H1 (cell line): Measurements from ENCODE around the gene PEX14. TPM values are rescaled to one million over a fixed set of nuclear protein-coding genes. Genes with fewer than 3 reads are reported as not detected.

Source experiments
- CBX8 ChIP-seq: fragments of 300-800, 300-1000 bp; sonication (generic); IDR thresholded peaks from 2 replicates; pipeline ENCODE4 v1.7.1; 2016; ENCODE audit warnings: low read depth, low read length, borderline replicate concordance
- CEBPB ChIP-seq: IDR thresholded peaks from 2 replicates; pipeline ENCODE4 v1.6.1; 2012; ENCODE audit warnings: low read depth, low read length
- CHD1 ChIP-seq: IDR thresholded peaks from 2 replicates; pipeline ENCODE4 v1.6.1; 2012; ENCODE audit warnings: low read depth, low read length, improper control_type of control experiment
- CREB1 ChIP-seq: IDR thresholded peaks from 2 replicates; pipeline ENCODE4 v1.6.1; 2012; ENCODE audit warnings: inconsistent platforms
- CTBP2 ChIP-seq: IDR thresholded peaks from 2 replicates; pipeline ENCODE4 v1.7.0; 2011; ENCODE audit warnings: borderline replicate concordance, mild to moderate bottlenecking, moderate library complexity, mixed read lengths, low read length; ENCODE audit not compliant: insufficient read depth, insufficient read length
- CTCF ChIP-seq, 3 experiments: IDR thresholded peaks; 1 replicate in 2 of 3; 2 replicates in 1 of 3; pipeline versions ENCODE4 v1.5.1 to v1.6.1; 2011; ENCODE audit warnings: low read length in 3 of 3, mild to moderate bottlenecking in 3 of 3, inconsistent platforms in 2 of 3, low read depth in 1 of 3, moderate library complexity in 1 of 3; ENCODE audit not compliant: insufficient read depth in 1 of 3; ENCODE audit errors: control extremely low read depth in 1 of 3
- EP300 ChIP-seq, 2 experiments: IDR thresholded peaks; 1 replicate in 1 of 2; 2 replicates in 1 of 2; pipeline ENCODE4 v1.6.1; 2011 to 2012; ENCODE audit warnings: low read depth in 2 of 2, low read length in 2 of 2, mild to moderate bottlenecking in 2 of 2, borderline replicate concordance in 1 of 2, inconsistent platforms in 1 of 2, moderate library complexity in 1 of 2
- GABPA ChIP-seq: IDR thresholded peaks from 2 replicates; pipeline ENCODE4 v1.6.1; 2011; ENCODE audit warnings: mild to moderate bottlenecking, low read length, moderate library complexity, borderline replicate concordance; ENCODE audit not compliant: insufficient read depth
- HDAC6 ChIP-seq: IDR thresholded peaks from one replicate; pipeline ENCODE4 v1.7.1; 2012; ENCODE audit warnings: low read depth, mild to moderate bottlenecking, inconsistent platforms, low read length, moderate library complexity
- JUN ChIP-seq: IDR thresholded peaks from 2 replicates; pipeline ENCODE4 v1.6.1; 2011; ENCODE audit warnings: low read depth, mild to moderate bottlenecking, improper control_type of control experiment, low read length
- KDM1A ChIP-seq: fragments of 200-600, 300-600 bp; sonication (generic); IDR thresholded peaks from 2 replicates; pipeline ENCODE4 v1.7.1; 2016; ENCODE audit warnings: mild to moderate bottlenecking, low read length, borderline replicate concordance
- KDM4A ChIP-seq: IDR thresholded peaks from one replicate; pipeline ENCODE4 v1.7.1; 2012; ENCODE audit warnings: low read depth, mild to moderate bottlenecking, moderate library complexity, low read length, inconsistent platforms; ENCODE audit not compliant: severe bottlenecking
- MAX ChIP-seq: IDR thresholded peaks from 2 replicates; pipeline ENCODE4 v1.6.1; 2012; ENCODE audit warnings: inconsistent platforms
- RAD21 ChIP-seq, 2 experiments: IDR thresholded peaks in 1 of 2; conservative IDR thresholded peaks in 1 of 2; 2 replicates each; pipeline ENCODE4 v1.6.1; 2011; ENCODE audit warnings: low read depth in 2 of 2, low read length in 2 of 2, improper control_type of control experiment in 1 of 2, inconsistent platforms in 1 of 2, mild to moderate bottlenecking in 1 of 2, moderate library complexity in 1 of 2
- RBBP5 ChIP-seq: IDR thresholded peaks from 2 replicates; pipeline ENCODE4 v1.7.1; 2012; ENCODE audit warnings: low read depth, mild to moderate bottlenecking, inconsistent platforms, low read length, moderate library complexity, borderline replicate concordance
- RNF2 ChIP-seq: fragments of 200-900, 300-1000 bp; sonication (generic); IDR thresholded peaks from 2 replicates; pipeline ENCODE4 v1.7.1; 2016; ENCODE audit warnings: borderline replicate concordance, low read depth, mild to moderate bottlenecking, antibody characterized with exemption, low read length; ENCODE audit not compliant: poor library complexity, severe bottlenecking; ENCODE audit errors: missing control alignments
- RXRA ChIP-seq: IDR thresholded peaks from 2 replicates; pipeline ENCODE4 v1.6.1; 2011; ENCODE audit warnings: low read depth, mild to moderate bottlenecking, low read length, moderate library complexity; ENCODE audit not compliant: insufficient read depth
- TAF7 ChIP-seq: optimal IDR thresholded peaks from 2 replicates; pipeline ENCODE3; 2011; ENCODE audit warnings: low read depth, mild to moderate bottlenecking, inconsistent platforms, low read length, moderate library complexity, borderline replicate concordance
- TBP ChIP-seq: IDR thresholded peaks from 2 replicates; pipeline ENCODE4 v1.6.1; 2011; ENCODE audit warnings: low read depth, low read length, improper control_type of control experiment
- polyA plus RNA-seq, 7 experiments: library from polyadenylated mRNA; depleted of rRNA in 3 of 7; stranded (reverse) in 5 of 7; unstranded in 2 of 7; fragments of >200 nt in 5 of 7; fragments of 200-250 nt in 2 of 7; gene quantifications; 1 replicate in 5 of 7; 2 replicates in 1 of 7; 4 replicates in 1 of 7; pipeline versions ENCODE4 v1.2.1 to v1.2.3, GENCODE V29; 2011 to 2013; ENCODE audit warnings: missing spikeins in 2 of 7, mixed read lengths in 2 of 7
- total RNA-seq: library from RNA; stranded (reverse); fragmentation: NEBNext Ultra II Directional; extraction: Animal tissue kit (Norgen Biotek cat#: 25700); gene quantifications from 2 replicates; pipeline ENCODE4 v1.2.1, GENCODE V29; 2021

Gene PEX14
- total and polyA plus RNA-seq, 2 of the 8 experiments (the other 6 are each of a cell fraction or from before 2014, with no cell fraction given): 13.0 to 19.8 TPM

- TF ChIP-seq RNF2: no peak
- TF ChIP-seq CTCF (IDR thresholded peaks at IDR 0.05; ENCODE audit: control extremely low read depth in 1 of 3, insufficient read depth in 1 of 3, low read depth in 1 of 3, low read length in 3 of 3): no peak
- peak; percentile 90 for TF ChIP-seq TBP
- TF ChIP-seq CHD1: no peak
- peak in 1 of 2 experiments; percentile 8; a peak in 1 of 4 replicates for TF ChIP-seq RAD21 (IDR thresholded peaks at IDR 0.05 in 1 of 2, conservative IDR thresholded peaks at IDR 0.05 in 1 of 2; ENCODE audit: low read depth in 2 of 2, low read length in 2 of 2)
- peak; percentile 87 for TF ChIP-seq TAF7
- TF ChIP-seq MAX: peak; percentile 93
- no peak for TF ChIP-seq CBX8
- TF ChIP-seq CEBPB: no peak
- no peak for TF ChIP-seq KDM1A
- peak; percentile 61; the same call in 1 of the 2 replicates for TF ChIP-seq GABPA
- TF ChIP-seq HDAC6: no peak
- TF ChIP-seq CREB1: peak; percentile 81
- TF ChIP-seq RBBP5: no peak
- no peak for TF ChIP-seq KDM4A
- no peak for TF ChIP-seq JUN
- peak in 1 of 2 experiments; percentile 32; a peak in 1 of 3 replicates for TF ChIP-seq EP300 (IDR thresholded peaks at IDR 0.05; ENCODE audit: borderline replicate concordance in 1 of 2, low read depth in 2 of 2, low read length in 2 of 2)
- no peak for TF ChIP-seq CTBP2
- no peak for TF ChIP-seq RXRA
Measured at GRCh38 chr1:10472220-10473144, 2.3 kb upstream of the PEX14 start, which contains the start of gene DFFA (continued).
